ENCODE data around the gene SERPINE1. TPM values are rescaled to one million over a fixed set of nuclear protein-coding genes. Genes with fewer than 3 reads are reported as not detected.

SERPINE1 gene
- total and polyA plus RNA-seq, 2 of the 13 experiments (the other 11 are each of a cell fraction or from before 2014, with no cell fraction given): 21.2 to 1,576 TPM

GRCh38 chr7:101121991-101122932 is 4.6 kb upstream of the SERPINE1 start (continued):
- TF ChIP-seq NFAT5 (CRISPR knock-in tag; IDR thresholded peaks at IDR 0.05) (no peak), SMARCE1 (IDR thresholded peaks at IDR 0.05; ENCODE audit: borderline replicate concordance) (no peak), ZNF704 (CRISPR knock-in tag; IDR thresholded peaks at IDR 0.05; ENCODE audit: borderline replicate concordance) (no peak; the same call in 1 of the 2 replicates), ZNF512B (CRISPR knock-in tag; IDR thresholded peaks at IDR 0.05; ENCODE audit: borderline replicate concordance) (no peak), MYC (CRISPR knock-in tag; IDR thresholded peaks at IDR 0.05; ENCODE audit: borderline replicate concordance) (no peak; the same call in 1 of the 2 replicates)
- TF ChIP-seq, protein P1, sequence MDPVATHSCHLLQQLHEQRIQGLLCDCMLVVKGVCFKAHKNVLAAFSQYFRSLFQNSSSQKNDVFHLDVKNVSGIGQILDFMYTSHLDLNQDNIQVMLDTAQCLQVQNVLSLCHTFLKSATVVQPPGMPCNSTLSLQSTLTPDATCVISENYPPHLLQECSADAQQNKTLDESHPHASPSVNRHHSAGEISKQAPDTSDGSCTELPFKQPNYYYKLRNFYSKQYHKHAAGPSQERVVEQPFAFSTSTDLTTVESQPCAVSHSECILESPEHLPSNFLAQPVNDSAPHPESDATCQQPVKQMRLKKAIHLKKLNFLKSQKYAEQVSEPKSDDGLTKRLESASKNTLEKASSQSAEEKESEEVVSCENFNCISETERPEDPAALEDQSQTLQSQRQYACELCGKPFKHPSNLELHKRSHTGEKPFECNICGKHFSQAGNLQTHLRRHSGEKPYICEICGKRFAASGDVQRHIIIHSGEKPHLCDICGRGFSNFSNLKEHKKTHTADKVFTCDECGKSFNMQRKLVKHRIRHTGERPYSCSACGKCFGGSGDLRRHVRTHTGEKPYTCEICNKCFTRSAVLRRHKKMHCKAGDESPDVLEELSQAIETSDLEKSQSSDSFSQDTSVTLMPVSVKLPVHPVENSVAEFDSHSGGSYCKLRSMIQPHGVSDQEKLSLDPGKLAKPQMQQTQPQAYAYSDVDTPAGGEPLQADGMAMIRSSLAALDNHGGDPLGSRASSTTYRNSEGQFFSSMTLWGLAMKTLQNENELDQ (CRISPR knock-in tag; IDR thresholded peaks at IDR 0.05; ENCODE audit: borderline replicate concordance): no peak
- TF ChIP-seq, protein P2, sequence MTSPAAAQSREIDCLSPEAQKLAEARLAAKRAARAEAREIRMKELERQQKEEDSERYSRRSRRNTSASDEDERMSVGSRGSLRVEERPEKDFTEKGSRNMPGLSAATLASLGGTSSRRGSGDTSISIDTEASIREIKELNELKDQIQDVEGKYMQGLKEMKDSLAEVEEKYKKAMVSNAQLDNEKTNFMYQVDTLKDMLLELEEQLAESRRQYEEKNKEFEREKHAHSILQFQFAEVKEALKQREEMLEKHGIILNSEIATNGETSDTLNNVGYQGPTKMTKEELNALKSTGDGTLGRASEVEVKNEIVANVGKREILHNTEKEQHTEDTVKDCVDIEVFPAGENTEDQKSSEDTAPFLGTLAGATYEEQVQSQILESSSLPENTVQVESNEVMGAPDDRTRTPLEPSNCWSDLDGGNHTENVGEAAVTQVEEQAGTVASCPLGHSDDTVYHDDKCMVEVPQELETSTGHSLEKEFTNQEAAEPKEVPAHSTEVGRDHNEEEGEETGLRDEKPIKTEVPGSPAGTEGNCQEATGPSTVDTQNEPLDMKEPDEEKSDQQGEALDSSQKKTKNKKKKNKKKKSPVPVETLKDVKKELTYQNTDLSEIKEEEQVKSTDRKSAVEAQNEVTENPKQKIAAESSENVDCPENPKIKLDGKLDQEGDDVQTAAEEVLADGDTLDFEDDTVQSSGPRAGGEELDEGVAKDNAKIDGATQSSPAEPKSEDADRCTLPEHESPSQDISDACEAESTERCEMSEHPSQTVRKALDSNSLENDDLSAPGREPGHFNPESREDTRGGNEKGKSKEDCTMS (CRISPR knock-in tag; conservative IDR thresholded peaks at IDR 0.05): no peak
- TF ChIP-seq, protein P3, sequence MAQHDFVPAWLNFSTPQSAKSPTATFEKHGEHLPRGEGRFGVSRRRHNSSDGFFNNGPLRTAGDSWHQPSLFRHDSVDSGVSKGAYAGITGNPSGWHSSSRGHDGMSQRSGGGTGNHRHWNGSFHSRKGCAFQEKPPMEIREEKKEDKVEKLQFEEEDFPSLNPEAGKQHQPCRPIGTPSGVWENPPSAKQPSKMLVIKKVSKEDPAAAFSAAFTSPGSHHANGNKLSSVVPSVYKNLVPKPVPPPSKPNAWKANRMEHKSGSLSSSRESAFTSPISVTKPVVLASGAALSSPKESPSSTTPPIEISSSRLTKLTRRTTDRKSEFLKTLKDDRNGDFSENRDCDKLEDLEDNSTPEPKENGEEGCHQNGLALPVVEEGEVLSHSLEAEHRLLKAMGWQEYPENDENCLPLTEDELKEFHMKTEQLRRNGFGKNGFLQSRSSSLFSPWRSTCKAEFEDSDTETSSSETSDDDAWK (CRISPR knock-in tag; IDR thresholded peaks at IDR 0.05): no peak
- TF ChIP-seq, protein P4, sequence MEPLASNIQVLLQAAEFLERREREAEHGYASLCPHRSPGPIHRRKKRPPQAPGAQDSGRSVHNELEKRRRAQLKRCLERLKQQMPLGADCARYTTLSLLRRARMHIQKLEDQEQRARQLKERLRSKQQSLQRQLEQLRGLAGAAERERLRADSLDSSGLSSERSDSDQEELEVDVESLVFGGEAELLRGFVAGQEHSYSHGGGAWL (CRISPR knock-in tag; IDR thresholded peaks at IDR 0.05): no peak

Data from HepG2 (cell line).